Upper lobe of left lung (tissue), 6 donors: ENCODE measurements around the gene NINJ2. TPM values are rescaled to one million over a fixed set of nuclear protein-coding genes. Genes with fewer than 3 reads are reported as not detected.

Experiments
- ATAC-seq, 2 donors: fragments of 200-7000 bp; cut with Tn5 transposase; one replicate each; pipeline ENCODE4 v1.9.1; 2022; ENCODE audit warnings: mild to moderate bottlenecking in 2 of 2, moderate library complexity in 2 of 2; ENCODE audit not compliant: low FRiP score in 2 of 2
- DNase-seq, 2 donors: peaks; one replicate each; pipeline ENCODE4 v3.0.0-alpha.2; 2019 to 2020
- H3K27ac ChIP-seq, 4 donors: fragments of 200-600 bp; sonication (generic); one replicate each; pipeline ENCODE4 v1.5.1; 2016 to 2019
- H3K27me3 ChIP-seq, 4 donors: fragments of 200-600 bp; sonication (generic); one replicate each; pipeline ENCODE4 v1.5.1; 2017 to 2019
- H3K36me3 ChIP-seq, 4 donors: fragments of 200-600 bp; sonication (generic); one replicate each; pipeline ENCODE4 v1.5.1; 2016 to 2019
- H3K4me1 ChIP-seq, 4 donors: fragments of 200-600 bp; sonication (generic); one replicate each; pipeline ENCODE4 v1.5.1; 2018 to 2019
- H3K4me3 ChIP-seq, 4 donors: fragments of 200-600 bp; sonication (generic); one replicate each; pipeline ENCODE4 v1.5.1; 2017 to 2019; ENCODE audit warnings: mild to moderate bottlenecking in 2 of 4, moderate library complexity in 1 of 4
- H3K9me3 ChIP-seq, 4 donors: fragments of 200-600 bp; sonication (generic); one replicate each; pipeline ENCODE4 v1.5.1; 2018 to 2019
- CTCF ChIP-seq, 6 experiments: fragments of 450-650 bp in 4 of 6; fragments of 200-600 bp in 2 of 6; sonication (generic) in 2 of 6; IDR thresholded peaks; one replicate each; pipeline ENCODE4 v1.5.1; 2016 to 2019; ENCODE audit warnings: antibody characterized with exemption in 6 of 6
- EP300 ChIP-seq, 4 donors: sonication (generic); formaldehyde crosslinking; IDR thresholded peaks; one replicate each; pipeline ENCODE4 v1.5.1; 2017; ENCODE audit warnings: antibody characterized with exemption in 4 of 4, control low read depth in 2 of 4
- POLR2A ChIP-seq, 4 donors: fragments of 450-650 bp; IDR thresholded peaks; one replicate each; pipeline ENCODE4 v1.5.1; 2016 to 2017; ENCODE audit warnings: antibody characterized with exemption in 4 of 4, mild to moderate bottlenecking in 2 of 4
- POLR2AphosphoS5 ChIP-seq, 2 donors: sonication (generic); formaldehyde crosslinking; IDR thresholded peaks; one replicate each; pipeline ENCODE4 v1.5.1; 2017; ENCODE audit warnings: antibody characterized with exemption in 2 of 2
- WGBS, 2 donors: methylation state at CpG; one replicate each; pipeline ENCODE4 v1.1.5; 2017 to 2018; 5-methylcytosine and 5-hydroxymethylcytosine counted together
- small RNA-seq, 4 donors: library from RNA; depleted of rRNA; stranded (forward); fragments of <200 nt; gene quantifications; one replicate each; pipeline ENCODE3, GENCODE V24; 2016
- total RNA-seq, 6 donors: library from RNA; depleted of rRNA in 4 of 6; stranded (reverse); fragments of >200 nt in 4 of 6; gene quantifications; one replicate each; pipeline versions ENCODE4 v1.1.0 to v1.2.1, GENCODE V29; 2016 to 2021
- donor health status: DM: no; HTN: no; CAD: no; lungs with moderate emphysema.
- donor health status: DM: no; HTN: yes; CAD: no; lungs with severe emphysema.

The NINJ2 gene
- total RNA-seq, 6 donors from 2014 or later = 15.6 to 73.3 (median 36.2) TPM

- DNase-seq = no peak
- no peak for ATAC-seq
- WGBS, 2 donors = 75 to 80% methylated on average over 7 of the region's 7 CpGs
- Histone ChIP-seq H3K4me1 (no peaks in the 10 kb centered on the region), H3K27ac (no peak overlapping the region), H3K4me3 (no peak overlapping the region), H3K9me3 (no peaks in the 10 kb centered on the region), H3K36me3 (no peaks in the 10 kb centered on the region), H3K27me3 (no peaks in the 10 kb centered on the region)
- no peak for TF ChIP-seq EP300 (IDR thresholded peaks at IDR 0.05)
- TF ChIP-seq CTCF (IDR thresholded peaks at IDR 0.05) = no peak
- no peak for TF ChIP-seq POLR2A (IDR thresholded peaks at IDR 0.05)
- no peak for TF ChIP-seq POLR2AphosphoS5 (IDR thresholded peaks at IDR 0.05)
Measured at GRCh38 chr12:522692-523378, 140.4 kb downstream of the NINJ2 start.

GRCh38 chr12:520119-520518 is 143.1 kb downstream of the NINJ2 start:
- TF ChIP-seq POLR2A (IDR thresholded peaks at IDR 0.05) = no peak
- no peak for TF ChIP-seq POLR2AphosphoS5 (IDR thresholded peaks at IDR 0.05)
- no peak for TF ChIP-seq EP300 (IDR thresholded peaks at IDR 0.05)
- no peak for TF ChIP-seq CTCF (IDR thresholded peaks at IDR 0.05)
- DNase-seq (no peak), ATAC-seq (no peak)
- no peak overlapping the region for H3K27ac ChIP-seq
- H3K4me3 ChIP-seq = no peak overlapping the region
- WGBS, 2 donors = 62 to 74% methylated on average over 2 of the region's 2 CpGs
- H3K27me3 ChIP-seq = no peaks in the 10 kb centered on the region
- no peaks in the 10 kb centered on the region for H3K4me1 ChIP-seq
- no peaks in the 10 kb centered on the region for H3K36me3 ChIP-seq
- H3K9me3 ChIP-seq = no peaks in the 10 kb centered on the region

GRCh38 chr12:517538-517937 is 145.7 kb downstream of the NINJ2 start:
- TF ChIP-seq EP300 (IDR thresholded peaks at IDR 0.05) = no peak
- H3K27me3 ChIP-seq = no peaks in the 10 kb centered on the region
- ATAC-seq (no peak), DNase-seq (no peak)
- WGBS, 2 donors = 86 to 93% methylated on average over 3 of the region's 3 CpGs
- H3K4me1 ChIP-seq = no peaks in the 10 kb centered on the region
- H3K27ac ChIP-seq = no peak overlapping the region
- no peaks in the 10 kb centered on the region for H3K36me3 ChIP-seq
- H3K9me3 ChIP-seq = no peaks in the 10 kb centered on the region
- no peak overlapping the region for H3K4me3 ChIP-seq

Small RNA genes within 50 kb of the gene (small RNA-seq; reads per million reads assigned to genes)
- gene RNU7-103P = 0 reads per million in 4 donors

Other genes with a start within 250 kb of the NINJ2 start
- gene B4GALNT3, start 203.5 kb downstream of the NINJ2 start, total RNA-seq = 10 to 100 TPM; 22.2 to 36.0 (median 26.9) TPM
- gene WNK1, start 89.1 kb upstream of the NINJ2 start, total RNA-seq = 100 to 1,000 TPM; 184 to 288 (median 245) TPM